ENCODE measurements around the gene NFIC. TPM values are rescaled to one million over a fixed set of nuclear protein-coding genes. Genes with fewer than 3 reads are reported as not detected.
"Not testable (repeated sequence)": the region's sequence is repeated elsewhere in the genome, so short reads cannot be mapped to it uniquely, and the experiment has no call there.

NFIC gene
- total RNA-seq, 1 donor from 2014 or later, result 32.9 TPM

GRCh38 chr19:3346677-3347353, 19.6 kb upstream of the NFIC start:
- Mint-ChIP-seq H3K36me3 (no peaks in the 10 kb centered on the region), H3K27ac (no peak overlapping the region), H3K27me3 (ENCODE audit: low read depth) (peaks cover 43% of the 10 kb centered on the region), H3K9me3 (no peaks in the 10 kb centered on the region), H3K4me3 (no peak overlapping the region), H3K4me1 (no peaks in the 10 kb centered on the region)
- no peak for DNase-seq (ENCODE audit: low spot score in 2 of 2, unreplicated experiment in 2 of 2)
- TF ChIP-seq CTCF (IDR thresholded peaks at IDR 0.05; ENCODE audit: unreplicated experiment), result no peak

- Mint-ChIP-seq H3K4me3 (no peak overlapping the region), H3K9me3 (no peaks in the 10 kb centered on the region), H3K27me3 (ENCODE audit: low read depth) (peaks cover 50% of the 10 kb centered on the region), H3K4me1 (no peaks in the 10 kb centered on the region), H3K27ac (no peak overlapping the region), H3K36me3 (no peaks in the 10 kb centered on the region)
- no peak for DNase-seq (ENCODE audit: low spot score in 2 of 2, unreplicated experiment in 2 of 2)
- TF ChIP-seq CTCF (IDR thresholded peaks at IDR 0.05; ENCODE audit: unreplicated experiment), result no peak
Measured at GRCh38 chr19:3348042-3348441, 18.3 kb upstream of the NFIC start.

- not testable (repeated sequence) for H3K36me3 Mint-ChIP-seq; H3K4me3 Mint-ChIP-seq; H3K27ac Mint-ChIP-seq; H3K4me1 Mint-ChIP-seq; H3K9me3 Mint-ChIP-seq; DNase-seq (ENCODE audit: low spot score in 2 of 2, unreplicated experiment in 2 of 2)
- H3K27me3 Mint-ChIP-seq (ENCODE audit: low read depth), result peaks cover 52% of the 10 kb centered on the region
Measured at GRCh38 chr19:3348469-3348868, 17.9 kb upstream of the NFIC start.

- no peak for TF ChIP-seq CTCF (IDR thresholded peaks at IDR 0.05; ENCODE audit: unreplicated experiment)
- H3K4me3 Mint-ChIP-seq, result no peak overlapping the region
- peaks cover 4% of the 10 kb centered on the region for H3K9me3 Mint-ChIP-seq
- H3K27ac Mint-ChIP-seq, result no peak overlapping the region
- peaks cover 55% of the 10 kb centered on the region for H3K27me3 Mint-ChIP-seq (ENCODE audit: low read depth)
- no peaks in the 10 kb centered on the region for H3K36me3 Mint-ChIP-seq
- H3K4me1 Mint-ChIP-seq, result no peaks in the 10 kb centered on the region
- DNase-seq (ENCODE audit: low spot score in 2 of 2, unreplicated experiment in 2 of 2), result no peak
Measured at GRCh38 chr19:3350014-3350663, 16.2 kb upstream of the NFIC start.

- no peak overlapping the region for H3K4me3 Mint-ChIP-seq
- H3K27ac Mint-ChIP-seq, result no peak overlapping the region
- TF ChIP-seq CTCF (IDR thresholded peaks at IDR 0.05; ENCODE audit: unreplicated experiment), result no peak
- H3K4me1 Mint-ChIP-seq, result no peaks in the 10 kb centered on the region
- no peaks in the 10 kb centered on the region for H3K36me3 Mint-ChIP-seq
- H3K9me3 Mint-ChIP-seq, result peaks cover 4% of the 10 kb centered on the region
- DNase-seq (ENCODE audit: low spot score in 2 of 2, unreplicated experiment in 2 of 2), result no peak
- H3K27me3 Mint-ChIP-seq (ENCODE audit: low read depth), result peaks cover 63% of the 10 kb centered on the region
Measured at GRCh38 chr19:3351702-3352447, 14.5 kb upstream of the NFIC start.

- no peak for DNase-seq (ENCODE audit: low spot score in 2 of 2, unreplicated experiment in 2 of 2)
- no peak for TF ChIP-seq CTCF (IDR thresholded peaks at IDR 0.05; ENCODE audit: unreplicated experiment)
- H3K27ac Mint-ChIP-seq, result no peak overlapping the region
- no peaks in the 10 kb centered on the region for H3K36me3 Mint-ChIP-seq
- peaks cover 4% of the 10 kb centered on the region for H3K9me3 Mint-ChIP-seq
- peaks cover 6% of the 10 kb centered on the region for H3K4me1 Mint-ChIP-seq
- no peak overlapping the region for H3K4me3 Mint-ChIP-seq
- H3K27me3 Mint-ChIP-seq (ENCODE audit: low read depth), result peaks cover 65% of the 10 kb centered on the region
Measured at GRCh38 chr19:3353493-3353892, 12.9 kb upstream of the NFIC start.

Measured in mesothelial cell of epicardium (in vitro differentiated cells).